Breast epithelium (tissue), 4 donors: ENCODE data around the gene COBLL1. TPM values are rescaled to one million over a fixed set of nuclear protein-coding genes. Genes with fewer than 3 reads are reported as not detected.

Experiments
- DNase-seq, 2 donors: peaks; one replicate each; pipeline ENCODE4 v3.0.0-alpha.2; 2019; ENCODE audit warnings: low spot score in 2 of 2
- H3K27ac ChIP-seq, 2 donors: fragments of 200-600 bp; sonication (generic) in 1 of 2; one replicate each; pipeline ENCODE4 v1.5.1; 2016 to 2019; ENCODE audit warnings: mild to moderate bottlenecking in 1 of 2
- H3K27me3 ChIP-seq, 2 donors: fragments of 200-600 bp; sonication (generic) in 1 of 2; one replicate each; pipeline versions ENCODE4 v1.5.1 to v1.6.0; 2017 to 2019; ENCODE audit warnings: control low read depth in 1 of 2, mild to moderate bottlenecking in 1 of 2
- H3K36me3 ChIP-seq: fragments of 200-600 bp; one replicate; pipeline ENCODE4 v1.5.1; 2019
- H3K4me1 ChIP-seq, 2 donors: fragments of 200-600 bp; sonication (generic); one replicate each; pipeline ENCODE4 v1.5.1; 2016 to 2019; ENCODE audit warnings: control low read depth in 1 of 2
- H3K4me3 ChIP-seq, 3 donors: fragments of 200-600 bp; sonication (generic); 1 replicate in 2 of 3; 2 replicates in 1 of 3; pipeline ENCODE4 v1.5.1; 2016 to 2019; ENCODE audit warnings: mild to moderate bottlenecking in 3 of 3, moderate library complexity in 2 of 3
- H3K9me3 ChIP-seq, 2 donors: fragments of 200-600 bp; sonication (generic) in 1 of 2; one replicate each; pipeline ENCODE4 v1.5.1; 2016 to 2019; ENCODE audit warnings: control low read depth in 1 of 2
- CTCF ChIP-seq, 3 donors: fragments of 450-650 bp; IDR thresholded peaks; one replicate each; pipeline ENCODE4 v1.5.1; 2016 to 2017; ENCODE audit warnings: antibody characterized with exemption in 3 of 3, mild to moderate bottlenecking in 3 of 3, moderate library complexity in 3 of 3
- POLR2A ChIP-seq: fragments of 450-650 bp; IDR thresholded peaks from one replicate; pipeline ENCODE4 v1.6.1; 2016; ENCODE audit warnings: antibody characterized with exemption, mild to moderate bottlenecking, moderate library complexity
- POLR2AphosphoS5 ChIP-seq, 3 donors: sonication (generic); formaldehyde crosslinking; IDR thresholded peaks; one replicate each; pipeline ENCODE4 v1.6.1; 2017; ENCODE audit warnings: antibody characterized with exemption in 3 of 3
- intact Hi-C: fragments of 100-400 bp; cut with DNase I; formaldehyde crosslinking; loops from one replicate; pipeline ENCODE4 v1.15.1; 2023; ENCODE audit warnings: low total_unique reads
- total RNA-seq, 3 donors: library from RNA; depleted of rRNA; stranded (reverse); fragments of >200 nt; gene quantifications; one replicate each; pipeline ENCODE4 v1.1.0, GENCODE V29; 2016

The COBLL1 gene
- total RNA-seq, 3 donors from 2014 or later: 43.6 to 92.8 (median 75.8) TPM

GRCh38 chr2:164757934-164758695 is 83.5 kb downstream of the COBLL1 start:
- no peaks in the 10 kb centered on the region for H3K9me3 ChIP-seq
- H3K27ac ChIP-seq: no peak overlapping the region
- no peak overlapping the region for H3K4me3 ChIP-seq
- H3K27me3 ChIP-seq: no peaks in the 10 kb centered on the region
- H3K4me1 ChIP-seq: no peaks in the 10 kb centered on the region
- TF ChIP-seq CTCF (IDR thresholded peaks at IDR 0.05): no peak
- TF ChIP-seq POLR2A: no peak
- TF ChIP-seq POLR2AphosphoS5 (IDR thresholded peaks at IDR 0.05): no peak
- DNase-seq: no peak
- no peaks in the 10 kb centered on the region for H3K36me3 ChIP-seq
- intact Hi-C loops: no loop called here

- Histone ChIP-seq H3K36me3 (no peaks in the 10 kb centered on the region), H3K9me3 (no peaks in the 10 kb centered on the region), H3K4me3 (no peak overlapping the region), H3K4me1 (no peaks in the 10 kb centered on the region), H3K27me3 (no peaks in the 10 kb centered on the region), H3K27ac (no peak overlapping the region)
- TF ChIP-seq CTCF (IDR thresholded peaks at IDR 0.05) (no peak), POLR2AphosphoS5 (IDR thresholded peaks at IDR 0.05) (no peak), POLR2A (no peak)
- intact Hi-C loops: no loop called here
- no peak for DNase-seq
Observed at GRCh38 chr2:164756773-164757172, 84.8 kb downstream of the COBLL1 start.

GRCh38 chr2:164755952-164756351 is 85.7 kb downstream of the COBLL1 start:
- no peaks in the 10 kb centered on the region for H3K9me3 ChIP-seq
- TF ChIP-seq POLR2A: no peak
- TF ChIP-seq POLR2AphosphoS5 (IDR thresholded peaks at IDR 0.05): no peak
- no peak for TF ChIP-seq CTCF (IDR thresholded peaks at IDR 0.05)
- no peak overlapping the region for H3K4me3 ChIP-seq
- intact Hi-C loops: no loop called here
- DNase-seq: no peak
- H3K36me3 ChIP-seq: no peaks in the 10 kb centered on the region
- H3K4me1 ChIP-seq: no peaks in the 10 kb centered on the region
- H3K27me3 ChIP-seq: no peaks in the 10 kb centered on the region
- no peak overlapping the region for H3K27ac ChIP-seq

GRCh38 chr2:164754157-164755093 is 87.2 kb downstream of the COBLL1 start:
- H3K27me3 ChIP-seq: no peaks in the 10 kb centered on the region
- TF ChIP-seq CTCF (IDR thresholded peaks at IDR 0.05) (no peak), POLR2A (no peak), POLR2AphosphoS5 (IDR thresholded peaks at IDR 0.05) (no peak)
- DNase-seq: no peak
- intact Hi-C loops: no loop called here
- no peak overlapping the region for H3K4me3 ChIP-seq
- H3K4me1 ChIP-seq: no peaks in the 10 kb centered on the region
- no peaks in the 10 kb centered on the region for H3K36me3 ChIP-seq
- H3K9me3 ChIP-seq: no peaks in the 10 kb centered on the region
- H3K27ac ChIP-seq: no peak overlapping the region

DNA sequence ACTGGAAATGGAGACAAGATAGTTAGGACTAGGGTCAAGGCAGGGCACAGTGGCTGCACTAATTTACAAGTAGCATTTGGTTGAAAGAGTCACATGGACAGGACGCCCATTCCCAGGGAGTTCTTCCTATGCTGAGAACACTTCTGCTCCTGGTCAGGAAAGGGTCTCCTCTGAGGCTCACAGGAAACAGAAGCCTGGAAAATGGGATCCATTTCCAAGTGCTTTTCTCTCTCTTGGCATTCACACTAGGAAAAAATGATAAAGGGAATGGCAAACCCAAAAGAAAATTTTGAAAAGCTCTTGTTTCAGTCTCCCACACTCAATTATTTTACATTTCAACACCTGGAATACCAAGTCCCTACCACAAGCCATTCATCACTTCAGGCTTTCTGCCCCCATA is 88.7 kb downstream of the COBLL1 start:
- intact Hi-C loops: no loop called here

More for the DNA sequence above, 88.7 kb downstream of the COBLL1 start:
- Histone ChIP-seq H3K4me3 (no peak overlapping the region), H3K27me3 (no peaks in the 10 kb centered on the region), H3K36me3 (no peaks in the 10 kb centered on the region), H3K9me3 (no peaks in the 10 kb centered on the region), H3K4me1 (no peaks in the 10 kb centered on the region), H3K27ac (no peak overlapping the region)
- TF ChIP-seq CTCF (IDR thresholded peaks at IDR 0.05) (no peak), POLR2A (no peak), POLR2AphosphoS5 (IDR thresholded peaks at IDR 0.05) (no peak)
- DNase-seq: no peak
